Panc1 (cell line): Measurements from ENCODE around the gene DOK6. TPM values are rescaled to one million over a fixed set of nuclear protein-coding genes. Genes with fewer than 3 reads are reported as not detected.

Experiments
- ATAC-seq: fragments of 200-7000 bp; cut with Tn5 transposase; 2 replicates; pipeline ENCODE4 v1.9.1; 2020; ENCODE audit warnings: mild to moderate bottlenecking, moderate library complexity
- BruUV-seq: library from RNA; stranded (reverse); fragments of 400-500 nt; replicated peaks from 2 replicates; lab custom pipeline; 2021; lab: Mats Ljungman, UMichigan
- CTCF ChIA-PET: fragments of 300-600 bp; sonication (Branson Sonifier 250); formaldehyde crosslinking; loops from one replicate; lab custom pipeline; 2022; ENCODE audit warnings: antibody characterized with exemption; lab: Charles Lee
- POLR2A ChIA-PET: fragments of 300-600 bp; sonication (Branson Sonifier 250); formaldehyde crosslinking; loops from one replicate; lab custom pipeline; 2022; ENCODE audit warnings: antibody characterized with exemption; lab: Charles Lee
- DNase-seq: peaks from one replicate; pipeline ENCODE4 v3.0.0-alpha.2; 2010; ENCODE audit warnings: low read depth, low spot score
- H3K27ac ChIP-seq: 2 replicates; pipeline ENCODE4 v1.5.1; 2011; ENCODE audit warnings: mild to moderate bottlenecking, low read length, inconsistent platforms
- H3K27me3 ChIP-seq: fragments of 200-500 bp; sonication (Bioruptor generic); 2 replicates; pipeline ENCODE4 v1.6.0; 2014; ENCODE audit warnings: low read length, inconsistent platforms; ENCODE audit not compliant: control insufficient read depth, insufficient read depth
- H3K36me3 ChIP-seq: fragments of 200-500 bp; sonication (Bioruptor generic); 2 replicates; pipeline ENCODE4 v1.5.1; 2014; ENCODE audit warnings: inconsistent platforms, mild to moderate bottlenecking, low read length, moderate library complexity; ENCODE audit not compliant: control insufficient read depth, insufficient read depth
- H3K4me1 ChIP-seq: 2 replicates; pipeline ENCODE4 v1.5.1; 2011; ENCODE audit warnings: inconsistent platforms, mild to moderate bottlenecking, low read length, moderate library complexity; ENCODE audit not compliant: control insufficient read depth, insufficient read depth
- H3K4me3 ChIP-seq, 2 experiments: 2 replicates each; pipeline ENCODE4 v1.5.1; 2011 to 2012; ENCODE audit warnings: low read depth in 2 of 2, low read length in 2 of 2, mild to moderate bottlenecking in 2 of 2, inconsistent platforms in 1 of 2, moderate library complexity in 1 of 2
- H3K9me3 ChIP-seq: fragments of 200-500 bp; sonication (Bioruptor generic); 2 replicates; pipeline ENCODE4 v1.5.1; 2014; ENCODE audit warnings: low read depth, mild to moderate bottlenecking, inconsistent platforms, low read length, moderate library complexity; ENCODE audit not compliant: control insufficient read depth, insufficient read depth
- POLR2AphosphoS5 ChIP-seq: IDR thresholded peaks from 2 replicates; pipeline ENCODE4 v1.6.1; 2012; ENCODE audit warnings: mild to moderate bottlenecking, low read depth, low read length, moderate library complexity
- SIN3A ChIP-seq: IDR thresholded peaks from 2 replicates; pipeline ENCODE4 v1.6.1; 2012; ENCODE audit warnings: low read depth, mild to moderate bottlenecking, low read length, moderate library complexity, borderline replicate concordance; ENCODE audit not compliant: insufficient read depth
- TCF7L2 ChIP-seq: IDR thresholded peaks from 2 replicates; pipeline ENCODE4 v1.6.1; 2011; ENCODE audit warnings: mild to moderate bottlenecking, low read depth, low read length, inconsistent platforms
- in situ Hi-C: cut with HindIII; loops from 2 replicates; pipeline ENCODE4 v1.10.0; 2016; ENCODE audit warnings: low sequenced_read_pairs, low pct_unique_long_range_greater_than_20kb
- intact Hi-C: fragments of 100-400 bp; cut with micrococcal nuclease; formaldehyde crosslinking; loops from one replicate; pipeline ENCODE4 v1.10.0; 2022; ENCODE audit not compliant: unreplicated experiment
- total RNA-seq: library from RNA; stranded (reverse); gene quantifications from one replicate; pipeline ENCODE4 v1.2.1, GENCODE V29; 2021; ENCODE audit not compliant: unreplicated experiment
- TF ChIP-seq, protein P1 (sequence below): fragments of 450-650 bp; IDR thresholded peaks from 2 replicates; pipeline ENCODE4 v1.5.1; 2017; ENCODE audit warnings: mild to moderate bottlenecking
- TF ChIP-seq, protein P2 (sequence below), 2 experiments: IDR thresholded peaks; 2 replicates each; pipeline ENCODE4 v1.6.1; 2011 to 2012; ENCODE audit warnings: low read depth in 2 of 2, control low read depth in 1 of 2, low read length in 1 of 2, mild to moderate bottlenecking in 1 of 2, moderate library complexity in 1 of 2; ENCODE audit not compliant: insufficient read depth in 1 of 2

DOK6 gene
- total RNA-seq, 1 experiment from 2014 or later = not detected

DNA sequence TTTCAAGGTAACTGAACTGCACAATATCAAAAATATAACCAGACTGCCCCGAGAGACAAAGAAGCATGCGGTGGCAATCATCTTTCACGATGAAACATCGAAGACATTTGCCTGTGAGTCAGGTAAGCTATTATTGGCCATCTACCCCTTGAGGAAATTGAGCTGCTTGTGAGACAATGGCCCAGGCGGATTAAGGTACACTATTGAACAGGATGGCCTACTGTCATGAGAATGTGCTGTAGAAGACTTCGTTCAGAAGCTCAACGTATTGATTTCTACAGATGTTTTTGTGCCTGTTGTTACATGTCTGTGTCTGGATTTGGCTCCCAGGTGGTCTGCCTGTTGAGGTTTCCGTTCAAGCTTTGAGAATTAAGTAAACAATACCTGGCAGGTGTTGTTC lies 198.7 kb downstream of the DOK6 start:
- POLR2A ChIA-PET = no interaction called here

DNA sequence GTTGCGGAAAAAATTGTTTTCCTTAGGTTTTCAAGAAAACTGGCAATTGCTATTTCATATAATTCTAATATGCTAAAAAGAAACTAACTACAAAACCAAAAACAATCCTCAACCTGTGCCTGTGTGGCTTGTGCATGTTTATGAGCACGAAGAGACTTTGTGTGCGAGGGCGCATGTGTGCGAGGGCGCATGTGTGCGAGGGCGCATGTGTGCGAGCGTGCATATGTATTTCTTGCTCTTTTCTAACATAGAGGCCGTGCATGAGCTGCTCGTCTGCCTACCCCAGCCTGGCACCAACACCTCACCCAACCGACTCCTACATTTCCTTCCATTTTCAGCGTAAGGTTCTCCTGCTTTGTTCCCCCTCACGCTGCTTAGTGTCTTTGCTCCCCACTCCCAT lies 211.6 kb downstream of the DOK6 start:
- Histone ChIP-seq H3K4me1 (no peaks in the 10 kb centered on the region), H3K27me3 (no peaks in the 10 kb centered on the region), H3K27ac (no peak overlapping the region), H3K9me3 (no peaks in the 10 kb centered on the region), H3K4me3 (no peak overlapping the region), H3K36me3 (no peaks in the 10 kb centered on the region)
- DNase-seq (no peak), ATAC-seq (no peak)
- intact Hi-C loops = no loop called here
- POLR2A ChIA-PET = no interaction called here
- no peak for TF ChIP-seq POLR2AphosphoS5
- no peak for TF ChIP-seq TCF7L2
- no peak for TF ChIP-seq SIN3A
- TF ChIP-seq, protein P1, sequence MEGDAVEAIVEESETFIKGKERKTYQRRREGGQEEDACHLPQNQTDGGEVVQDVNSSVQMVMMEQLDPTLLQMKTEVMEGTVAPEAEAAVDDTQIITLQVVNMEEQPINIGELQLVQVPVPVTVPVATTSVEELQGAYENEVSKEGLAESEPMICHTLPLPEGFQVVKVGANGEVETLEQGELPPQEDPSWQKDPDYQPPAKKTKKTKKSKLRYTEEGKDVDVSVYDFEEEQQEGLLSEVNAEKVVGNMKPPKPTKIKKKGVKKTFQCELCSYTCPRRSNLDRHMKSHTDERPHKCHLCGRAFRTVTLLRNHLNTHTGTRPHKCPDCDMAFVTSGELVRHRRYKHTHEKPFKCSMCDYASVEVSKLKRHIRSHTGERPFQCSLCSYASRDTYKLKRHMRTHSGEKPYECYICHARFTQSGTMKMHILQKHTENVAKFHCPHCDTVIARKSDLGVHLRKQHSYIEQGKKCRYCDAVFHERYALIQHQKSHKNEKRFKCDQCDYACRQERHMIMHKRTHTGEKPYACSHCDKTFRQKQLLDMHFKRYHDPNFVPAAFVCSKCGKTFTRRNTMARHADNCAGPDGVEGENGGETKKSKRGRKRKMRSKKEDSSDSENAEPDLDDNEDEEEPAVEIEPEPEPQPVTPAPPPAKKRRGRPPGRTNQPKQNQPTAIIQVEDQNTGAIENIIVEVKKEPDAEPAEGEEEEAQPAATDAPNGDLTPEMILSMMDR = no peak
- TF ChIP-seq, protein P2, sequence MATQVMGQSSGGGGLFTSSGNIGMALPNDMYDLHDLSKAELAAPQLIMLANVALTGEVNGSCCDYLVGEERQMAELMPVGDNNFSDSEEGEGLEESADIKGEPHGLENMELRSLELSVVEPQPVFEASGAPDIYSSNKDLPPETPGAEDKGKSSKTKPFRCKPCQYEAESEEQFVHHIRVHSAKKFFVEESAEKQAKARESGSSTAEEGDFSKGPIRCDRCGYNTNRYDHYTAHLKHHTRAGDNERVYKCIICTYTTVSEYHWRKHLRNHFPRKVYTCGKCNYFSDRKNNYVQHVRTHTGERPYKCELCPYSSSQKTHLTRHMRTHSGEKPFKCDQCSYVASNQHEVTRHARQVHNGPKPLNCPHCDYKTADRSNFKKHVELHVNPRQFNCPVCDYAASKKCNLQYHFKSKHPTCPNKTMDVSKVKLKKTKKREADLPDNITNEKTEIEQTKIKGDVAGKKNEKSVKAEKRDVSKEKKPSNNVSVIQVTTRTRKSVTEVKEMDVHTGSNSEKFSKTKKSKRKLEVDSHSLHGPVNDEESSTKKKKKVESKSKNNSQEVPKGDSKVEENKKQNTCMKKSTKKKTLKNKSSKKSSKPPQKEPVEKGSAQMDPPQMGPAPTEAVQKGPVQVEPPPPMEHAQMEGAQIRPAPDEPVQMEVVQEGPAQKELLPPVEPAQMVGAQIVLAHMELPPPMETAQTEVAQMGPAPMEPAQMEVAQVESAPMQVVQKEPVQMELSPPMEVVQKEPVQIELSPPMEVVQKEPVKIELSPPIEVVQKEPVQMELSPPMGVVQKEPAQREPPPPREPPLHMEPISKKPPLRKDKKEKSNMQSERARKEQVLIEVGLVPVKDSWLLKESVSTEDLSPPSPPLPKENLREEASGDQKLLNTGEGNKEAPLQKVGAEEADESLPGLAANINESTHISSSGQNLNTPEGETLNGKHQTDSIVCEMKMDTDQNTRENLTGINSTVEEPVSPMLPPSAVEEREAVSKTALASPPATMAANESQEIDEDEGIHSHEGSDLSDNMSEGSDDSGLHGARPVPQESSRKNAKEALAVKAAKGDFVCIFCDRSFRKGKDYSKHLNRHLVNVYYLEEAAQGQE (IDR thresholded peaks at IDR 0.05; ENCODE audit: insufficient read depth in 1 of 2, low read depth in 2 of 2, low read length in 1 of 2) = no peak
- BruUV-seq = no TSS peak
- CTCF ChIA-PET = no interaction called here
- in situ Hi-C loops = no loop called here

More for the DNA sequence above, 198.7 kb downstream of the DOK6 start:
- H3K4me3 ChIP-seq = no peak overlapping the region
- TF ChIP-seq, protein P1 = no peak
- TF ChIP-seq TCF7L2 = no peak
- TF ChIP-seq SIN3A = no peak
- TF ChIP-seq POLR2AphosphoS5 = no peak
- TF ChIP-seq, protein P2 (IDR thresholded peaks at IDR 0.05; ENCODE audit: insufficient read depth in 1 of 2, low read depth in 2 of 2, low read length in 1 of 2) = no peak
- no peaks in the 10 kb centered on the region for H3K9me3 ChIP-seq
- BruUV-seq = no TSS peak
- H3K27ac ChIP-seq = no peak overlapping the region
- in situ Hi-C loops (no loop called here), intact Hi-C loops (no loop called here)
- CTCF ChIA-PET = no interaction called here
- H3K4me1 ChIP-seq = no peaks in the 10 kb centered on the region
- no peaks in the 10 kb centered on the region for H3K36me3 ChIP-seq
- DNase-seq (no peak), ATAC-seq (no peak)
- H3K27me3 ChIP-seq = no peaks in the 10 kb centered on the region
